Mesendoderm (in vitro differentiated cells): ENCODE measurements around the gene PDGFA. TPM values are rescaled to one million over a fixed set of nuclear protein-coding genes. Genes with fewer than 3 reads are reported as not detected.

Experiments used
- DNase-seq: peaks from one replicate; pipeline ENCODE4 v3.0.0; 2013
- H2AK5ac ChIP-seq: 2 replicates; pipeline ENCODE4 v1.6.1; 2013; ENCODE audit warnings: low read length, inconsistent platforms
- H2BK120ac ChIP-seq: 2 replicates; pipeline ENCODE4 v1.6.1; 2013; ENCODE audit warnings: low read depth, mild to moderate bottlenecking, low read length, moderate library complexity, mixed read lengths
- H2BK15ac ChIP-seq: replicated peaks from 2 replicates; pipeline ENCODE4 v1.6.1; 2013; ENCODE audit warnings: low read depth, mild to moderate bottlenecking, moderate library complexity
- H2BK5ac ChIP-seq: 2 replicates; pipeline ENCODE4 v1.6.1; 2013; ENCODE audit warnings: low read length, inconsistent platforms
- H3K18ac ChIP-seq: 2 replicates; pipeline ENCODE4 v1.6.1; 2013; ENCODE audit warnings: mild to moderate bottlenecking, low read length, mixed read lengths
- H3K23ac ChIP-seq: one replicate; pipeline ENCODE4 v1.6.1; 2013; ENCODE audit warnings: low read length
- H3K27ac ChIP-seq: 2 replicates; pipeline ENCODE4 v1.5.1; 2013; ENCODE audit warnings: low read depth, mild to moderate bottlenecking, inconsistent platforms, low read length, moderate library complexity
- H3K27me3 ChIP-seq: 2 replicates; pipeline ENCODE4 v1.6.1; 2013; ENCODE audit warnings: low read length, control low read depth, mild to moderate bottlenecking, inconsistent platforms; ENCODE audit not compliant: insufficient read depth, poor library complexity
- H3K36me3 ChIP-seq: 2 replicates; pipeline ENCODE4 v1.6.1; 2013; ENCODE audit warnings: low read length, inconsistent platforms; ENCODE audit not compliant: control insufficient read depth, insufficient read depth
- H3K4ac ChIP-seq: one replicate; pipeline ENCODE4 v1.6.1; 2013; ENCODE audit warnings: low read depth, mild to moderate bottlenecking, low read length, moderate library complexity
- H3K4me1 ChIP-seq: 2 replicates; pipeline ENCODE4 v1.6.1; 2013; ENCODE audit warnings: low read depth, low read length, inconsistent platforms; ENCODE audit not compliant: control insufficient read depth
- H3K4me2 ChIP-seq: 2 replicates; pipeline ENCODE4 v1.6.1; 2013; ENCODE audit warnings: low read length
- H3K4me3 ChIP-seq: 2 replicates; pipeline ENCODE4 v1.5.1; 2013; ENCODE audit warnings: mild to moderate bottlenecking, low read length
- H3K56ac ChIP-seq: one replicate; pipeline ENCODE4 v1.6.1; 2013; ENCODE audit warnings: low read length
- H3K79me1 ChIP-seq: 2 replicates; pipeline ENCODE4 v1.6.1; 2013; ENCODE audit warnings: low read length, inconsistent platforms
- H3K79me2 ChIP-seq: 2 replicates; pipeline ENCODE4 v1.6.1; 2013; ENCODE audit warnings: mild to moderate bottlenecking, low read length; ENCODE audit not compliant: control insufficient read depth, insufficient read depth
- H3K9ac ChIP-seq: 2 replicates; pipeline ENCODE4 v1.6.1; 2013; ENCODE audit warnings: low read length, inconsistent platforms
- H4K5ac ChIP-seq: one replicate; pipeline ENCODE4 v1.6.1; 2013; ENCODE audit warnings: low read length
- H4K8ac ChIP-seq: one replicate; pipeline ENCODE4 v1.6.1; 2013; ENCODE audit warnings: low read depth, mild to moderate bottlenecking, control low read depth, low read length, moderate library complexity
- WGBS: extraction: QIAGEN DNeasy Blood & Tissue Kit; methylation state at CpG from one replicate; pipeline ENCODE4 v1.1.7; 2013; ENCODE audit warnings: low lambda C conversion rate, missing lambda C conversion rate; ENCODE audit not compliant: insufficient coverage; ENCODE audit errors: extremely low coverage; 5-methylcytosine and 5-hydroxymethylcytosine counted together
- polyA plus RNA-seq, 2 experiments: library from polyadenylated mRNA; stranded (reverse); fragments of 200-250 nt; gene quantifications; one replicate each; pipeline ENCODE4 v1.2.3, GENCODE V29; 2013

PDGFA gene
- polyA plus RNA-seq (2013, experiment 1 of 2), result 11.3 TPM
- polyA plus RNA-seq (2013, experiment 2 of 2), result 11.5 TPM

DNA sequence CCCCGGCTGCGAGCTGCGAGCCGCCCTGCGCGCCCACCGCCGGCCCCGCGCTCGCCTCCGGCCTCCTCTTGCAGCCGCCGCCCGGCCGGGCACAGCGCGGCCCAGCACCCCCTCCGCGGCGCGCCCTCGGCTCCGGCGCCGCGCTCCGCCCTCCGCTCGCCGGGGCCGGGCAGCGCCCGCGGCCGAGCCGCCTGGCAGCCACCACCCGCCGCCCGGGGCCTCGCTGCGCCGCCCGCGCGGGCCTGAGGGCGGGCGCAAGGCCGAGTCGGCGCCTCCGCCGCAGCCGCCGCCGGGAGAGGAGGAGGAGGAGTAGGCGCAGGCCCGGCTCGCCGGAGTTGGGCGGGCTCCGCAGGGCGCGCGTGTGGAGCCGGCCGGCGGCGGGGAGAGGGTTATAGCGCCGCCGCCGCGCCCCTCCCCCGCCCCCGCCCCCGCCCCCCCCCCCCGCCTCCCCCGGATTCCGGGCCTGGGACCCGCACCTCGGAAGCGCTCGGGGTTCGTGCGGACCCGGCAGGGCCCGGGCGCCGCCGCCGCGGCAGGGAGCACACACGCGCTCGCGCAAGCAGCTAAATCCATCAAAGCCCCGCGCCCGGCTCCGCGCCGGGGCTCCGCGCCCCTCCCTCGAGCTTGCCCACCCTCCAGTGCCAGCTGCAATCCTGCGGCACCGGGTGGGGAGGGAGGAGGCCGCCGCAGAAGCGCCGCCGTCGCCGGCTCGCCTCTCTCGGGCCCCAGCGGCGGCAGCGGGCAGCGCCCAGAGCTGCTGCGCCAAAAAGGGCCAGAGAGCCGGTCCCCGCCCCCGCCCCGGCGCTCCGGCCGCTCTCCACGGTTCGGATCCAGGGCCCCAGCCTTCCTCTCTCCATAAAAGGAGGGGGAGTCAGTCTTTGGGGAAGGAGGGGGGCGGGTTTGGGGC lies at the start of gene PDGFA:
TSS of gene PDGFA (minus strand) at position 363 of the 907 bp plus-strand sequence. CDS start 845 bp downstream, outside the sequence.
- Histone ChIP-seq H3K18ac (peak within 1 kb of the TSS; percentile 90), H4K5ac (no peak within 1 kb of the TSS), H2BK5ac (no peak within 1 kb of the TSS), H3K4me3 (peak within 1 kb of the TSS; percentile 26), H3K79me2 (no peaks in the 10 kb centered on the region), H2BK120ac (no peak within 1 kb of the TSS), H2AK5ac (no peak within 1 kb of the TSS), H3K23ac (peak within 1 kb of the TSS; percentile 80), H3K27ac (peak within 1 kb of the TSS; percentile 11), H3K4me1 (no peaks in the 10 kb centered on the region), H3K36me3 (no peaks in the 10 kb centered on the region), H3K56ac (peak within 1 kb of the TSS; percentile 85), H2BK15ac (no peak within 1 kb of the TSS), H4K8ac (no peak within 1 kb of the TSS), H3K27me3 (peaks cover 32% of the 10 kb centered on the region), H3K4me2 (peak within 1 kb of the TSS; percentile 70), H3K9ac (peak within 1 kb of the TSS; percentile 66), H3K4ac (no peak within 1 kb of the TSS), H3K79me1 (no peaks in the 10 kb centered on the region)
- DNase-seq, result peak; percentile 80
- no CpG with 5 or more reads among the region's 132 CpGs for WGBS

DNA sequence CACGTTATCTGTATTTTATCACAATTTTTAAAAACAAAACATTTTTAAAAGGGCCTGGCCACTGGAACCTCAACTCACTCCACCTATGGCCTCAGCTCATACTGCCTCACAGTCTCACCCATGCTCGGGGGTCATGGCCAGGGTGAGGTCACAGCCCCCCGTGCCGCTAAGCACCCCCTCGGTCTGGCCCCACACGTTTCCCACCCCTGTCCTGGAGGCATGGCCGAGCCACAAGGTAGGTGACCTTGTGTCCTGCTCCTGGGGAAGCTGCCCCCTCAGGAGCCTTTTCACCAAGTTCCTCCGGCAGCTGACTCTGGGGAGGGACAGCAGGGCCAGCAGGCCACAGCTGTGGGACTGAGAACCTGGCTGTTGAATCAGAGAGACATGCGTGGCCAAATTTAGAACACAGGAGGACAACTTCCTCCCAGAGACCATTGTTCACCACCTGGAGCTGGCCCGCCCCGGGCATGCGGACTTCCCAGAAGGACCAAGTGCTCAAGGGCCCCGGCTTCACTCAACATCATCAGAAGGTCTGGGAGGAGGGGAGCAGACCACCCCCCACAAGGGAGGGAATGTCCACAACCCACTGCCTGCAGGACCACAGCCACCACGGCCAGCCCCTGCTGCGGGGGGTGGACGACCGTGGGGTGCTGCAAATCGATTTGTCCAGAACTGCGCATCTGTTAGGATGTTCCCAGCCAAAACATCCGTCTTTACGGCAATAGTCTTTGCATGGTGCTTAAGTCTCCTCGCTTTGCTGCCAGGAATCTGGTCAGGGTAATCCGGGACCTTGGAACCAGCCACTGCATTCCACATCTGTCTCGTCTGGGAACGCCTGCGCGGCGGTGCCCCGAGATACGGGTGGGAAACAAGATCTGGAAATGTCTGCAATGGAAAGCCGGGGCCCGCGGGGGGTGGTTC lies 48.6 kb upstream of the PDGFA start:
- Histone ChIP-seq H3K79me2 (no peaks in the 10 kb centered on the region), H3K9ac (no peak overlapping the region), H3K4me3 (no peak overlapping the region), H2BK120ac (no peak overlapping the region), H3K56ac (no peak overlapping the region), H3K4me2 (no peak overlapping the region), H3K18ac (no peak overlapping the region), H3K27ac (no peak overlapping the region), H4K8ac (no peak overlapping the region), H3K4me1 (no peaks in the 10 kb centered on the region), H3K4ac (no peak overlapping the region), H2BK15ac (no peak overlapping the region), H3K36me3 (no peaks in the 10 kb centered on the region), H2BK5ac (no peak overlapping the region), H4K5ac (no peak overlapping the region), H3K27me3 (no peaks in the 10 kb centered on the region), H3K79me1 (no peaks in the 10 kb centered on the region), H2AK5ac (no peak overlapping the region), H3K23ac (no peak overlapping the region)
- no peak for DNase-seq
- no CpG with 5 or more reads among the region's 33 CpGs for WGBS

DNA sequence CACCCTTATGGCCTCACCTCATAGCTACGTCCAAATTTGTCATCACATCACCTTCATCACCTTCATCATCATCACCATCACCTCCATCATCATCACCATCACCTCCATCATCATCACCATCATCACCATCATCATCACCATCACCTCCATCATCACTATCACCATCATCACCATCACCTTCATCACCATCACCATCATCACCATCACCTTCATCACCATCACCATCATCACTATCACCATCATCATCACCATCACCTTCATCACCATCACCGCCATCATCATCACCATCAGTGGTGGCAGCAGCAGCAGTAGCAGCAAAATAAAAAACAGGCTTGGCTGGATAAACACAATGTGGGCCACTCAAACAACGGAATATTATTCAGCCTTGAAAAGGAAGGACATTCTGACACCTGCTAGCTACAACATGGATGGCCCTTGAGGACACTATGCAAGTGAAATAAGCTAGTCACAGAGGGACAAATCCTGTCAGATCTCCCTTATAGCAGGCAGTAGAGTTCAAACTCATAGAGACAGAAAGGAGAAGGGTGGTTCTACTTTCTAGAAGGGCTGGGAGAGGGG lies 47.7 kb upstream of the PDGFA start:
- no peak overlapping the region for H2BK5ac ChIP-seq
- H3K27me3 ChIP-seq, result no peaks in the 10 kb centered on the region
- no peak overlapping the region for H3K23ac ChIP-seq
- H4K5ac ChIP-seq, result no peak overlapping the region
- H3K4me2 ChIP-seq, result no peak overlapping the region
- H3K79me1 ChIP-seq, result no peaks in the 10 kb centered on the region
- DNase-seq, result no peak
- no peaks in the 10 kb centered on the region for H3K36me3 ChIP-seq
- no peak overlapping the region for H3K4me3 ChIP-seq
- H3K4ac ChIP-seq, result no peak overlapping the region
- H4K8ac ChIP-seq, result no peak overlapping the region
- no peak overlapping the region for H2BK15ac ChIP-seq
- no peak overlapping the region for H3K27ac ChIP-seq
- H2AK5ac ChIP-seq, result no peak overlapping the region
- no peaks in the 10 kb centered on the region for H3K79me2 ChIP-seq
- WGBS, result no CpG with 5 or more reads among the region's 3 CpGs
- no peak overlapping the region for H3K9ac ChIP-seq
- no peaks in the 10 kb centered on the region for H3K4me1 ChIP-seq
- H3K56ac ChIP-seq, result no peak overlapping the region
- no peak overlapping the region for H3K18ac ChIP-seq
- H2BK120ac ChIP-seq, result no peak overlapping the region

DNA sequence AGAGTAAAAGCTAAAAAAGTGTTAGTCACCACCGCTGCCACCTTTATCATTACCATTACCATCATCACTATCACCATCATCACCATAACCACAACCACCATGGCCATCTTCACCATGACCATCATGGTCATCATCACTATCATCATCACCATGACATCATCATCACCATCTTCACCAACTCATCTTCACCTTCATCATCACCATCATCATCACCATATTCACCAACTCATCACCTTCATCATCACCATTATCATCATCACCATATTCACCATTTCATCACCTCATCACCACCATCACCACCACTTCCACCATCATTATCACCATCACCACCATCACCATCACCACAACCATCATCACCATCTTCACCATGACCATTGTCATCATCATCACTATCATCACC lies 46.5 kb upstream of the PDGFA start:
- H2AK5ac ChIP-seq, result no peak overlapping the region
- no peak overlapping the region for H3K9ac ChIP-seq
- H3K79me2 ChIP-seq, result no peaks in the 10 kb centered on the region
- H3K36me3 ChIP-seq, result no peaks in the 10 kb centered on the region
- H2BK15ac ChIP-seq, result no peak overlapping the region
- WGBS, result no CpG with 5 or more reads among the region's 1 CpG
- no peaks in the 10 kb centered on the region for H3K4me1 ChIP-seq
- H3K79me1 ChIP-seq, result no peaks in the 10 kb centered on the region
- H3K4me2 ChIP-seq, result no peak overlapping the region
- H2BK120ac ChIP-seq, result no peak overlapping the region
- H3K4me3 ChIP-seq, result no peak overlapping the region
- DNase-seq, result no peak
- H4K8ac ChIP-seq, result no peak overlapping the region
- H3K18ac ChIP-seq, result no peak overlapping the region
- no peak overlapping the region for H3K4ac ChIP-seq
- no peak overlapping the region for H3K56ac ChIP-seq
- no peak overlapping the region for H3K27ac ChIP-seq
- H3K27me3 ChIP-seq, result no peaks in the 10 kb centered on the region
- H2BK5ac ChIP-seq, result no peak overlapping the region
- no peak overlapping the region for H4K5ac ChIP-seq
- no peak overlapping the region for H3K23ac ChIP-seq

DNA sequence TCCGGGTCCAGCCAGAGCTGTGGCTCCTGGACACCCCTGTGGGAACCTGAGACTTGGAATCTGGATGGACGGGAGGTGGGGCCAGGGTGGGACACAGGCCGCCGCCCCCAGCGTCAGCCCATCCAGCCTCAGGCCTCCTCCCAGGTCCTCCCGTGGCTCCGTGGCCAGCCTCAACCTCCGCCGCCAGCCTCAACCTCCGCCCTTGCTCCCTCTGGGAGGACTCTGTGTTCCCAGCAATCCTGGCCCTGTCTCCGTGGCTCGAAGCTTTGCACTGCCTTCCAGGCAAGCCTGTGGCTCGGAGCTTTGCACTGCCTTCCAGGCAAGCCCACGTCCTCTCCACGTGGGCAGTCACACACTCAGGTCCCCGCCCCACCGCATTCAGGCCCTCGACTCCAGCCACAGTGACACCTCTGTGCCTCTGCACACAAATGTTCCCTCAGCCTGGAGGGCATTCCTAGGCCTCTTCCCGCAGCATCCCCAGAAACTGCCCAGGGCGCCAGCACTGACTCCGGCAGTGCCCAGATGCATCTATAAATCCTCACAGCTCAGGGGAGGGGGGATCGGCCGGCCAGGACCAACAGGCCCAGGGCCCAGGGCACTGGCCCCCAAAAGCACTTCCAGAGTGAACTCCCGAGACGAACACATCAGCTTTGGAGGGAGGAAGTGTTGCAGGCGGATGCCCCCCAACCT lies 44.7 kb upstream of the PDGFA start:
- Histone ChIP-seq H3K4me2 (no peak overlapping the region), H4K5ac (no peak overlapping the region), H2BK120ac (no peak overlapping the region), H3K4me1 (no peaks in the 10 kb centered on the region), H3K79me1 (no peaks in the 10 kb centered on the region), H3K18ac (no peak overlapping the region), H3K4me3 (no peak overlapping the region), H3K27ac (no peak overlapping the region), H4K8ac (no peak overlapping the region), H3K27me3 (no peaks in the 10 kb centered on the region), H2BK5ac (no peak overlapping the region), H3K23ac (no peak overlapping the region), H3K79me2 (no peaks in the 10 kb centered on the region), H2AK5ac (no peak overlapping the region), H3K4ac (no peak overlapping the region), H3K9ac (no peak overlapping the region), H3K36me3 (no peaks in the 10 kb centered on the region), H3K56ac (no peak overlapping the region), H2BK15ac (no peak overlapping the region)
- WGBS, result no CpG with 5 or more reads among the region's 26 CpGs
- DNase-seq, result no peak
